Peyer's patch (tissue), 4 donors: ENCODE measurements around the gene MST1.

Experiments used
- POLR2A ChIP-seq, 2 donors: fragments of 450-650 bp; IDR thresholded peaks; one replicate each; pipeline ENCODE4 v1.5.1; 2017; ENCODE audit warnings: antibody characterized with exemption in 2 of 2, mild to moderate bottlenecking in 2 of 2, moderate library complexity in 2 of 2
- TF ChIP-seq, protein P1 (sequence below), 6 experiments: fragments of 450-650 bp in 4 of 6; fragments of 200-600 bp in 2 of 6; sonication (generic) in 1 of 6; IDR thresholded peaks; one replicate each; pipeline ENCODE4 v1.5.1; 2017 to 2019; ENCODE audit warnings: antibody characterized with exemption in 6 of 6, mild to moderate bottlenecking in 3 of 6, moderate library complexity in 1 of 6

DNA sequence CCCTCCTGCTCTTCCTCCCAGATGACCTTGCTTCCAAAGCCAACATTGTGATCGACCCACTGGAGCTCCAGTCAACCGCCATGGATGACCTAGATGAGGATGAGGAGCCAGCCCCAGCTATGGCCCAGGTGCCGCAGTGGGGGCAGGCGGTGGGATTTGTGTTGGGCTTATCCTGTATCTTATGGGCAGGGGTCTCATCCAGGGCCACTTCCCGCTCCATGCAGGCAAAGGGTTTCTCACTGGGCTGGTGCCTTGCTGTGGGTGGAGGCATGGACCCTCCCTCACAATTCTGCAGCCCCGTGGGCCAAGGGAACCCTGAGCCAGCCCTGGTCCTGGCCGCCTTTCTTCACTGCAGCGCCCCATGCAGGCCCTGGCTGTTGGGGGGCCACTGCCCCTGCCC is 15.4 kb upstream of the MST1 start:
- TF ChIP-seq, protein P1, sequence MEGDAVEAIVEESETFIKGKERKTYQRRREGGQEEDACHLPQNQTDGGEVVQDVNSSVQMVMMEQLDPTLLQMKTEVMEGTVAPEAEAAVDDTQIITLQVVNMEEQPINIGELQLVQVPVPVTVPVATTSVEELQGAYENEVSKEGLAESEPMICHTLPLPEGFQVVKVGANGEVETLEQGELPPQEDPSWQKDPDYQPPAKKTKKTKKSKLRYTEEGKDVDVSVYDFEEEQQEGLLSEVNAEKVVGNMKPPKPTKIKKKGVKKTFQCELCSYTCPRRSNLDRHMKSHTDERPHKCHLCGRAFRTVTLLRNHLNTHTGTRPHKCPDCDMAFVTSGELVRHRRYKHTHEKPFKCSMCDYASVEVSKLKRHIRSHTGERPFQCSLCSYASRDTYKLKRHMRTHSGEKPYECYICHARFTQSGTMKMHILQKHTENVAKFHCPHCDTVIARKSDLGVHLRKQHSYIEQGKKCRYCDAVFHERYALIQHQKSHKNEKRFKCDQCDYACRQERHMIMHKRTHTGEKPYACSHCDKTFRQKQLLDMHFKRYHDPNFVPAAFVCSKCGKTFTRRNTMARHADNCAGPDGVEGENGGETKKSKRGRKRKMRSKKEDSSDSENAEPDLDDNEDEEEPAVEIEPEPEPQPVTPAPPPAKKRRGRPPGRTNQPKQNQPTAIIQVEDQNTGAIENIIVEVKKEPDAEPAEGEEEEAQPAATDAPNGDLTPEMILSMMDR (IDR thresholded peaks at IDR 0.05): no peak
- TF ChIP-seq POLR2A (IDR thresholded peaks at IDR 0.05): no peak
